HG03439 (cell line): ENCODE results near the gene MEX3D.

Experiments used
- ATAC-seq: cut with Tn5 transposase; IDR thresholded peaks from one replicate; pipeline ENCODE4 v1.9.1; 2021; ENCODE audit warnings: mild to moderate bottlenecking, moderate library complexity; ENCODE audit not compliant: unreplicated experiment

Gene MEX3D

DNA sequence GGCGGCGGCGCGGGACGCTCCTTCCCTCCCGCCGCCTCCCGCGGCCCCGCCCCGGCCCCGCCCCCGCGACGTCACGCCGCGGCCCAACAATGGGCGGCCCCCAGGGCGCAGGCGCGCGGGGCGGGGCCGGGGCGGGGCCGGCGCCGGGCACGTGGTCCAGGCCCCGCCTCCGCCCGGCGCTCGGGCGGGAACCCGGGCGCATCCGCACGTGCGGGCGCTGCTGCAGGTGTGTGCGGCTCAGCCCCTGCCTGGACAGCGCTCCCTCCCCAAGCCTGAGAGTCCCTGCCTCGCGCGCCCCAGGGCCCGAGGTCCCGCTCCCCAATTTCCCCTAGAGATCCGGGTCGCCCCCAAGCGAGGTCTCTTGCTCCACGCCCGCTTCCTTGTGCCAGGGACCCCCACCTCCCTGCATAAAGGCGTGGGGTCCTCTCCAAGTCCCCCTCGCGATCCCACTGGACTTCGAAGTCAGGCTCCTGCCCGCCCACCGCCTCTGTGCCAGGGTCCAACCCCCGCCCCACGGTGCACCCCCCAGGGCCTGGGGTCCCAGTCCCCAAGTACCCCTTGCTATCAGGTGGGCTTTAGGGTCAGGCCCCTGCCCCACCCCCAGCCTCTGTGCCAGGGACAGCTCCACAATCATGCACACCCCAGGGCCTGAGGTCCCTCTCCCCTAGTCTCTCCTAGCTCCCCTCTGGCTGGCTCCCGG lies at the start of gene MEX3D:
Gene MEX3D, minus strand, starts transcription at position 6 of the 700 bp plus-strand sequence. CDS start 267 bp downstream, outside the sequence.
- ATAC-seq = peak; percentile 60

DNA sequence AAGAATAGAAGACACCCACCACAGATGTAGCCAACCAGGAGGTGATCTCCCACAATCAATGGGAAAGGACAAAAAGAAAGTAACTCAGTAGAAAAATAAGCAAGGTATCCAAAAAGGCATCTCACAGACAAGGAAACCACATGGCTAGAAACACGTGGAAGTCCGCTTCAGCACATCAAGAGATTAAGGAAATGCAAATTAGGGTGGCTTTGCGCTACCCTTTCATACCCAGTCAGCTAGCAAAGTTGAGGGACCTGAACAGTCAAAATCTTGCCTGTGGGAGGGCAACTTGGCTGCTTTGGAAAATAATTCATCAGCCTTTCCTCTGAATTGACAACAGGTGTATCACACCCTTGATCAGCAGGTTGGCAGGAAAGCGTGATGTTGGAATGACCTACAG lies 48.8 kb upstream of the MEX3D start:
- ATAC-seq = no peak

DNA sequence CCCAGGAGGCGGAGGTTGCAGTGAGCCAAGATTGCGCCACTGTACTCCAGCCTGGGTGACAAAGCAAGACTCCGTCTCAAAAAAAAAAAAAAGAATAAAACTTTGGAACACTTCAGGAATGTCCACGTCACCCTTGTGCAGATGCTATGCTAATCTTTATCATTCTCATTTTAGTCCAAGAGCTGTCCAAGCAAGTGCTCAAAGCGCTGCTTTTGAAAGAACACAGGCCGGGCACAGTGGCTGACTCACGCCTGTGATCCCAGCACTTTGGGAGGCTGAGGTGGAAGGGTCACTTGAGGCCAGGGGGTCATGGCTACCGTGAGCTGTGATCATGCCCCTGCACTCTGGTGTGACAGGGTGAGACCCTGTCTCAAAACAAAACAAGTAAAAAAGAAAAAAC lies 48.3 kb upstream of the MEX3D start:
- ATAC-seq = no peak

DNA sequence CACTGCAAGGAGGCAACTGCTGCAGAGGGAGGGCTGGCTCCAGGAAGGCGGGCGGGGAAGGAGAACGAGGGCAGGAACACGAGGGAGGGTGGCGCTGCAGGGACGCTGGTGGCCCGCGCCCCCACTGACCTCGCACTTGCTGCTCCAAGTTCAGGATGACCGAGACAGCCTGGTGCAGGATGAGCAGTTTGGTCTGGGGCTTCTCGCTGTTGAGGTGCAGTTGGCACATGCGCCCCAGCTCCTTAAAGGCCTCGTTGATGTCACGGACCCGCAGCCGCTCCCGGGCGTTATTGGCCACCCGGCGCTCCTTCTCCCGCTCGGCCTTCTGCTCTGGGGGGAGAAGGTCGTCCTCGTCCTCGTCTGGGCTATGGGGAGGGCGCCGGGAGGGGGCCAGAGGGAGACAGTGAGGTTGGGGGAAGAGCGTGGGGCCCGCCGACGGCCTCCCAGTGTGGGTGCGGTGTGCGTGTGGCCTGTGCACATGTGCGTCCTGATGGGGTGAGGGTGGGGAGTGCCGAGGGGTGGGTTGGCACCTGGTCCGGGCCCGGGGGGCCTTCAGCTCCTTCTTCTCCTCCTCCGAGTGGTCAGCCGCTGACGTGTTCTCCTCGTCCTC lies 47.1 kb upstream of the MEX3D start:
- ATAC-seq = no peak

DNA sequence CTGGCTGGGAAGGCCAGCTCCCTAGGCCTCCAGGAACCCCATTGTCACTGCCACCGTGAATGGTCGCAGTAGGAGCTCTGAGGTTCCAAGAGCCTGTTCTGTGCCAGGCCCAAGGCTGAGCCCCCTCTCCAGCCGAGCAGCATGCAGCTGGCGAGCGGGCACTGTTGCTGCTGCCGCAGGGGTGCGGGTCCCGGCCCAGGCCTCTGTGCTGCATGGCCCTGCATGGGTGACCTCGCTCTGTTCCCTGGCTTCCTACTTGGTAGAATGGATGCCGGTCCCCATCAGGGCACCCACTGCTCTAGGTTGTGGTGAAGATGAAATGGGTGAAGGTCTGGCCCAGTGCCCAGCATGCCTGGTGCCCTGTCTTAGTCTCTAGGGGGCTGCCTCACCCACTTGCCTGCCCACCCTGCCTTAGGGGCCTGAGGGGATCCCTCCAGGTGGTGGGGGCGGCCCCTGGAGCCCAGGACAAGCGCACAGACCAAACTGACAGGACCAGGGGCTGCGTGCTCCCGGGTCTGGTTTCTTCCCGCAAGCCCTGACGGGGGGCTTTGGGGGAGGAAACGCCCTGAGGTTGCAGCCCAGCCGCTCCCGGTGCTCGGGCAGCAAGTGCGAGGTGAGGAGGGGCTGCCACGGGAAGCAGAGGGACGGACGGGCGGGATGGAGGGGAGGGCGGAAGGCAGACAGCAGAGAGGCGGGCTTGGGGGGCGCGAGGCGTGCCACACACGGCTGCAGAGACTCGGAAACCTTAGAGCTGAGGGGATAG lies 45.9 kb upstream of the MEX3D start:
- no peak for ATAC-seq

DNA sequence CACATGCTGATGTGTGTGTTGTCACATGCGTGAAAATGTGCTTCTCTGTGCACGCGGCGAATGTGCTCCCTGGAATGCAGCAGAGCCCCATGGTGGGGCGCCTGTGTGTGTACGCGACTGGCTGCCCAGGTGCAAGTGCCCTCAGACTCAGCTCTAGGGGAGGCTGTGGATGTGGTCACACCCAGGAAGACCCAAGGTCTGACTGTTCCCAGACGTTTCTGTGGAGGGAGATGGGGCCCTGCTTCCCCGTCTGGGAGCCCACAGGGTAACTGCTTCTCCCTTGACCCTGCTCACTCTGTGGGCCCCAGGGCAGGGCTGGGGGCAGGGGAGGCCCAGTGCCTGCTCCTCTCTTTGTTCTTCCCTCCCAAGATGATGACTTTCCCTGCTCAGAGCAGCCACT lies 45.0 kb upstream of the MEX3D start:
- no peak for ATAC-seq

DNA sequence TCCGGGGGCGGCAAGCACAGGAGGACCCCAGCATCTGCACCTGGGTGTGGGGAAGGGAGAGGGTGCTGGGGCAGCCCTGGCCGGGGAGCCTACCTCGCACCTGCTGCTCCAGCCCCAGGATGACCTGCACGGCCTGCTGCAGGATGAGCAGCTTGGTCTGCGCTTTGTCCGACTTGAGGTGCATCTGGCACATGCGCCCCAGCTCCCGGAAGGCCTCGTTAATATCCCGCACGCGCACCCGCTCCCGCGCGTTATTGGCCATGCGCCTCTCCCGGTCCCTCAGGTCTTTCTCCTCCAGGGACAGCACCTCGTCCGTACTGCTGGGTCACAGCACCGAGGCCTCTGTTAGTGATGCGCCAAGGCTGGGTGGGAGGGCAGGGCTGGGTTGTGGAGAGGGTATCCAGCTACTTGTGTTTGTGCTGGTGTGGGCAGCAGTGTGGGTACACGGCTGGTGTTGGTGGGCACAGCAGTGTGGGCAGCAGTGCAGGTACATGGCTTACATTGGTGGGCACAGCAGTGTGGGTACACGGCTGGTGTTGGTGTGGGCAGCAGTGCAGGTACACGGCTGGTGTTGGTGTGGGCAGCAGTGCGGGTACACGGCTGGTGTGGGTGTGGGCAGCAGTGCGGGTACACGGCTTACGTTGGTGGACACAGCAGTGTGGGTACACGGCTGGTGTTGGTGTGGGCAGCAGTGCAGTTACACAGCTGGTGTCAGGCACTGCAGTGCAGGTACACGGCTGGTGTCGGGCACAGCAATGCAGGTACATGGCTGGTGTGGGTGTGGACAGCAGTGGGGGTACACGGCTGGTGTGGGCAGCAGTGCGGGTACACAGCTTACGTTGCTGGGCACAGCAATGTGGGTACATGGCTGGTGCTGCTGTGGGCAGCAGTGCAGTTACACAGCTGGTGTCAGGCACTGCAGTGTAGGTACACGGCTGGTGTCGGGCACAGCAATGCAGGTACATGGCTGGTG lies 44.3 kb upstream of the MEX3D start:
- ATAC-seq = no peak

DNA sequence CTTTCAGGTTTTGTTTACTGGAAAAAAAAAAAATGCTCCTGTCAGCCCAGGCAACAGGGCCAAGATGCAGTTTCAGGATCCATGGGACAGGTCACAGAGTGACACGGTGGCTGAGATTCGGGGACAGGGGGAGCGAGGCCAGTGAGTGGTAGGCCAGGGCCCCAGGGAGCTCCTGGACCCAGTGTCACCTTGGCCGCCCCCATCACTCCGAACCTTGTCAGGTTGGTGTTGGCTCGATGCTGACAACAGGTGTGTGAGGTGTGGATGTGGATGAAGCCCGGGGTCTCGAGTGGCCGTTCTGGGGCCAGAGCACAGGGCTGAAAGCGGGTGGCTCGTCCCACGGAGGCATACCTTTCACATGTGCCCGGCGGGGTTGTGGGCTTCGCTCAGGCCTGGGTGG lies 43.2 kb upstream of the MEX3D start:
- ATAC-seq = no peak

DNA sequence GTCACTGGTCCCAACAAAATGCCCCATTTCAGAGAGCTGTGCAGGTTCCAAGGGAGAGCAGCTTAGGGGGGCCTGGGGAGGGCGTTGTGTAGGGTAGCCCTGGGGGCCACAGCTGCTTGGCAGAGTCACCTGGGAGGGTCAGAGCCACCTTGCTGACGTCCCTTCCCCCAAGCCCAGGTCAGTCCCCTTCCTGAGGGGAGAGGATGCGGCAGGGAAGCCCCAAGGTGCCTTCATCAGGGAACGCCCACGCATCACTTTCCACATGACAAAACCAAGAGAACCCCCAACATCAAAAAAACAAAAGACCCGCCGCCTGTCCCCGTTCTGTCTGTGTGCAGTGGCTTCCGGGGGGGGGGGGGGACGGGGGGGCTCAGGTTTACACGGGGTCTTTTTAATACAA lies 42.5 kb upstream of the MEX3D start:
- ATAC-seq = no peak

DNA sequence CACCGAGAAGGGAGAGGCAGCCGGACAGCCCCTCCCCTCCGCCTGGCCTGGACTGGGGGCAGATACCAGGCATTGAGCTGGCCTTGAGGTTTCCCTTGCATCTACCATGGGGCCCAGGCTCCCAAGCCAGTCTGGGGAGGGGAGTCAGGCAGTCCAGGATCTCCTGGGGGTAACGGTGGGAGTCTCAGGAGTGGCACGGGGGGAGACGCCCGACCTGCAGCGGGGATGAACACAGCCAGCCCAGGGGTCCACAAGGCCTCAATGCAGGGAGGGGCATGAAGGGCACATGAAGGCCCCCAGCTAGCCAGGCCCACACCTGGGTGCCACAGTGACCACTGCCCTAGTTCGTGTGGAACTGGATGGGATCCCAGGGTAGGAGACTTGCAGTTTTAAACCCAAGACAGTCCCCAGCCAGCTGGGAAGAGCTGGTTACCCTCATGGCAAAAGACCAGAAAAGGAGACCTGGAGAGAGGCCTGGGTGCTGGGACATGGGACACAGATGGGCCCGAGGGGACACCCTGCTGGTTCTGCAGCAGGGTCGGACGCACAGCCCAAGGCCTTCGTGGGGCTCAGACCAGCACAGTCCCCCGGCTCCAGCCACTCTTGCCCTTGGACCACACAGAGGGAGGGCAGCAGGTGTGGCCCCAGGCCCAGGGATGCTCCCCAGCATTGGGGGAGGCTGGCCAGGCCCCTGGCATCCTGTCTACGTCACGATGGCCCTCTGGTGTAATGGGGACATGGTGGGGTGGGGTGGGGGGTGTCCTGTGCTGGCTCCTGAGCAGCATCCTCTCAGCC lies 41.8 kb upstream of the MEX3D start:
- no peak for ATAC-seq

DNA sequence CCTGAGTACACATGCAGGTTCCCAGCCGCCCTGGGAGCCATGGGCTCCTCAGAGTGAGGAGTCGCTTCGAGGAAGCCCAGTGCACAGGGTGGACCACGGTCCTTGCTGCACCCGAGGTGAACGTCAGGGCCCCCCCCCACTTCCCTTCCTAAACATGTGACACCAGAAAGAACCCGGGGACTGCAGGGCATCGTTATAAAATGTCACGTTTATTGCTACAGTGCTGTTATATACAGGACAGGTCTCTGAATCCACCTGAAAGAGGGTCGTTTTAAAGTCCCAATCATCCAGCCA lies 40.9 kb upstream of the MEX3D start:
- ATAC-seq = no peak

DNA sequence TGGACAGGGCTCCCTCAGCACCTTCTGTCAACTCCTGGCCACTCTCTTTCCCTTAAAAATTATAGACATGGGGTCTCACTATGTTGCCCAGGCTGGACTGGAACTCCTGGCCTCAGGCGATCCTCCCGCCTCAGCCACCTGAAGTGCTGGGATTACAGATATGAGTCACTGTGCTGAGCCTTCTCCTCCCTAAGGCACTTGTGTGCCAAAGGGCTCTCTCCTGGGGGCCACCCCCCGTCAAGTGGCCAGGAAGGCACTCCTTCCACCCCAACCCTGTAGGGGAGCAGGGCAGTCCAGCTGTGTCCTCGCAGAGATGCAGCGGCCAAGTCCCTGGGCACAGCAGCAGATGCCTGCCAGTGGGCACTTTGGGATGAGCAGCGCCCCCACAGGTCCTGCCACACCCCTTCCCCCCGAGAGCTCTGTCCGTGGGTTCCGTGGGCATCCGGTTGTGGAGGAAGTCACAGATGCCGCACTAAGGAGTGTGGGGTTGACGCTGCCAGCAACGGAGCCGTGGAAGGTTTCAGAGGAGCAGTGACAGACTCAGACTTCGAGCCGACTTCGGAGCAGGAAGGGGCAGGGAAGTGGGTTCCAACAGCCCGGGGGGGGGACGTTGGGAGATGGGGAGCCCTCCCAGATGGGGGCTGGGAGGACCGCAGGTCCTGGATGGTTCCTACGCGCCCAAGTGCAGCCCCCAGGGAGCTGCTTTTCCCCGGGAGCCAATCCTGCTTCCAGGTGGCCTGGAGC lies 40.4 kb upstream of the MEX3D start:
- ATAC-seq = no peak

DNA sequence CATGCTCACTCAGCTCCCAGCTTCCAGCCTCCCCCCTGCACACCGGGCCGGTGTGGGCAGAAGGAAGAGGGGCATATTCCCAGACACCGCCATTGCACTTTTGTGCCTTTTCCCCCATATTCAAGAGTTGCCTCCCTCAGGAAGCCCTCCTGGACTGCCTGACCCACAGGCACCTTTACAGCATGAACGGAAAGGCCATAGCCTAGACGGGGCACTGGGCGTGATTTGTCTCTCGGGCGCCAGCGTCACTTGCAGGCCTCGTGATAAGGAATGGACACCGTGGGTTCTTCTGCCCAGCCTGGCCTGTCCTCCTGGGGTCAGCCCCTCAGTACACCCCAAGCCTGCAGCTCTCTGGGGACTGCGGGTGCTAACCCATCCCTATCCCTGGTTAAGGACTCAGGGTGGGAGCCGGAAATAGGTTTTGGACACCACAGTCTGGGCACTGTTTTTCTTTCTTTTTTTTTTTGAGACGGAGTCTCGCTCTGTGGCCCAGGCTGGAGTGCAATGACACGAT lies 38.1 kb upstream of the MEX3D start:
- no peak for ATAC-seq

DNA sequence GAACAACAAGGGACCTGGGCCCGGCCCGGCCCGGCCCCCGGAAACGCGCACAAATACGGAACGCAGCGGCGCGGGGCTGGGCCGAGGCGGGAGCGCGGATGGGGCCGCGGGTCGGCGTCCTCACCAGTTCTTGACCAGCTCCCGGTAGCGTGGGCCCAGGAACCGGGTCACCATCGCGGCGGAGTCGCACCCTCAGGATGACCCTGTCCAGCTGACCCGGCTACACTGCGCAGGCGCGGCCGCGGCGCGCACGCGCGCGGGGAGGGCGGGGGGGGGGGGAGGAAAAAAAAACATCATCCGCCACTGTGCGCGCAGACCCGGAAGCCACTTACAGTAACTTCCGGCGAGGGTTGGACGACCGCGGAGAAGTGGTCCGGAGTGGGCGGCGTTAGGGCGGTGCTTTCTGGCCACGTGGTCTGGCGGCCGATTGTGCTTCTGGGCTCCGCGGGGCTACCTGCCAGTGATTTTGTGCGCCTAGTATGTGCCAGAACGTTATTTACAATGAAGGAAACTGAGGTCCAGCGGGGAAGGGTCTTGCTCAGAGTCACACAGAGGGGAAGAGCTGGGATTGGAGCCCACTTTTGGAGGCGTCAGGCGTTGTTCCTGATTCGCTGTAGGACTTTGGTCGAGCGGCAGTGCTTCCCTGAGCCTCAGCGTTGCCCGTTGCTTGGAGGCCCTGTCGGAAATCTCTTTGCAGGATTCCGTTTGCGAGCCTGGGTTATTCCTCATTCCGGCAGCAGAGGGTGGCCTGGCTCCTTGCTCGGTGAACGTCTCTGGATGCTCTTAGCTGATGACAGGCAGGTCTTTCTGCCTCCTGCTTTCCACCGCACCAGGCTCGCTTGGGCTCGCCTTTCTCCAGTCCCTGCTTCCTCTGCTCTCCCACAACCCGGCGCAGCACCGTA lies 37.4 kb upstream of the MEX3D start, which contains the start of gene UQCR11:
Gene UQCR11, minus strand, starts transcription at position 227 of the 902 bp plus-strand sequence. Its CDS starts 53 bp downstream, at position 174.
- ATAC-seq = peak; percentile 71

DNA sequence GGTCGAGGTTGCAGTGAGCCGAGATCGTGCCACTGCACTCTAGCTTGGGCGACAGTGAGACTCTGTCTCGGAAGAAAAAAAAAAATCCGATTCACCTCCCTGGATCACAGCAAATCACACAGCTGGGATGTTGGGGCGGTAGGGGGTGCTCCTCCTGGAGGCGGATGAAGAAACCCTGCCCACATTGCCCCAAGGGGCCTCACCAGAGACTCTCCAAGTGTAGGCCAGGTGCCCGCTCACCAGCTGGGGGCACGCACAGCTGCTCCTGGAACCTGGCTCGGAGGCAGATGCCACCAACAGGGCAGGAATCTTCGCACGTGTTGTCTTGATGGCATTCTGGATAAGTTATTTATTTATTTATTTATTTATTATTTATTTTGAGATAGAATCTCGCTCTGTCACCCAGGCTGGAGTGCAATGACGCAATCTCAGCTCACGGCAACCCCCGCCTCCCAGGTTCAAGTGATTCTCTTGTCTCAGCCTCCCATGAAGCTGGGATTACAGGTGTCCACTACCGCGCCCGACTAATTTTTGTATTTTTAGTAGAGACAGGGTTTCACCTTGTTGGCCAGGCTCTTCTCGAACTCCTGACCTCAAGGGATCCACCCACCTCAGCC lies 34.1 kb upstream of the MEX3D start:
- ATAC-seq = no peak

DNA sequence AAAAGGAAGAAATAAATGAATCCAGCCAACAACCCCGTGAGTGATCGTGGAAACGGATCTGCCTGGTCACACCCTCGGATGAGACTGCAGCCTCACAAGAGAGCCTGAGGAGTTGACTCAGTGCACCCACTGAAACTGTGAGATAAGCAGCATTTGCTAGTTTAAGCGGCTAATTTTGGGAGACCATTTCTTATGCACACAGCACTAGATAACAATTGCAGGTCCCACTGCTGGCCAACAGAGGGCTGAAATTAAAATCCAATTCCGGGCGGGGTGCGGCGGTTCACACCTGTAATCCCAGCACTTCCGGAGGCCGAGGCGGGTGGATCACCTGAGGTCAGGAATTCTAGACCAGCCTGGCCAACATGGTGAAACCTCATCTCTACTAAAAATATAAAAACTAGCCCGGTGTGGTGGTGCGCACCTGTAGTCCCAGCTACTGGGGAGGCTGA lies 33.5 kb upstream of the MEX3D start:
- ATAC-seq = no peak

DNA sequence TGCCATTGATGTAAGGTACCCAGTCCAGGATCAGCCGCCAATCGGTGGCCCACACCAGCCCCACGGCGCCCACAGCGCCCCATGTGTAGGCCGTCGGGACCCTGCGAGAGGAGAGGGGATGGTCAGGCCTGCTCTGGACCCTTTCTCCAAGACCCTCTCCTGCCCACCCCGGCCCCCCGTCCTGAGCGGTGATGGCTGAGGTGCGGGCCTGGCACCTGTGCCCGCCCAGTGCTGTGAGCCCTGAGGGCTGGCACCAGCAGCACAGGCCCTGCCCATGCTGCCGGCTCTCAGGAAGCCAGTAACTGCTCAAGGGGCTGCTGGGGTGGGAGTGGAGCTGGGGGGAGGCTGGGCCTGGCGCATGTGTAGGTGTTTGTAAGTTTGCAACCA lies 31.3 kb upstream of the MEX3D start:
- no peak for ATAC-seq
